ENCODE measurements around the gene ARFGEF3. TPM values are rescaled to one million over a fixed set of nuclear protein-coding genes. Genes with fewer than 3 reads are reported as not detected.

The ARFGEF3 gene
- total RNA-seq, 8 experiments from 2014 or later: 1.3 to 21.2 (median 14.7) TPM

- WGBS, 10 experiments: 50 to 100% (median 95%) methylated on average over 2 to 7 of the region's 8 CpGs; no CpG with 5 or more reads in 4 of the 10 experiments
- H3K4me3 ChIP-seq: no peak overlapping the region
- H3K4me1 ChIP-seq (replicated peaks in 1 of 2): no peaks in the 10 kb centered on the region
- in situ Hi-C loops (cut with MboI; ENCODE audit: low pct_unique_long_range_greater_than_20kb in 2 of 9, low sequenced_read_pairs in 9 of 9, unreplicated experiment in 9 of 9): no loop called here
- ATAC-seq (replicated peaks in 6 of 8): no peak
- H3K27ac ChIP-seq: no peak overlapping the region
These were observed 32.5 kb upstream of the ARFGEF3 start for GRCh38 chr6:138129190-138129589.

DNA sequence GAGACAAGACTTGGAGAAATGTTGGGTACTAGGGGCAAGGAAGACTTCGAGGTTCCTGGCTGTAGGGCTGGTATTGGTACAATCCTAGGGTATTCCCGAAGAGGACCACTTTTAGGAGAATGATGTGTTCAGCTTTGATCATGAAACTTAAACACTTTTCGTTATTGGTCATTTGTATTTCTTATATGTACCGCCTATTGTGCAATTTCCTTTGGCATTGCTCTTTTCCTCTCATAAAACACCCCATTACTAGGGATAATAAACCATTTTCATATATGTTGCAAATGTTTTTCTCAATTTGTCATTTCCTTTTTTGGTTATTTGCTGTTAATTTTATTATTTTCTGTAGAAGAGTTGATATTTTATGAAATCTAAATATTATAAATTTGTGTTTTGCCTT lies 18.9 kb upstream of the ARFGEF3 start:
- in situ Hi-C loops (cut with MboI; ENCODE audit: low pct_unique_long_range_greater_than_20kb in 2 of 9, low sequenced_read_pairs in 9 of 9, unreplicated experiment in 9 of 9): no loop called here
- 41 to 96% (median 67%) methylated on average over 1 to 4 of the region's 4 CpGs; no CpG with 5 or more reads in 1 of the 10 experiments for WGBS, 10 experiments
- no peak for ATAC-seq (replicated peaks in 6 of 8)
- Histone ChIP-seq H3K4me1 (replicated peaks in 1 of 2) (no peaks in the 10 kb centered on the region), H3K27ac (no peak overlapping the region), H3K4me3 (no peak overlapping the region)

- no peak for ATAC-seq (replicated peaks in 6 of 8)
- H3K27ac ChIP-seq: no peak overlapping the region
- H3K4me3 ChIP-seq: no peak overlapping the region
- no peaks in the 10 kb centered on the region for H3K4me1 ChIP-seq (replicated peaks in 1 of 2)
- in situ Hi-C loops (cut with MboI; ENCODE audit: low pct_unique_long_range_greater_than_20kb in 2 of 9, low sequenced_read_pairs in 9 of 9, unreplicated experiment in 9 of 9): no loop called here
- WGBS, 10 experiments: 24 to 97% (median 85%) methylated on average over 2 to 3 of the region's 3 CpGs; no CpG with 5 or more reads in 2 of the 10 experiments
These were observed 16.3 kb upstream of the ARFGEF3 start for GRCh38 chr6:138145402-138145801.

GRCh38 chr6:138146544-138146943 lies 15.2 kb upstream of the ARFGEF3 start:
- ATAC-seq (replicated peaks in 6 of 8): no peak
- Histone ChIP-seq H3K27ac (no peak overlapping the region), H3K4me3 (no peak overlapping the region), H3K4me1 (replicated peaks in 1 of 2) (no peaks in the 10 kb centered on the region)
- in situ Hi-C loops (cut with MboI; ENCODE audit: low pct_unique_long_range_greater_than_20kb in 2 of 9, low sequenced_read_pairs in 9 of 9, unreplicated experiment in 9 of 9): no loop called here
- whole genome bisulfite sequencing, 10 experiments: 51 to 97% (median 76%) methylated on average over 1 to 5 of the region's 5 CpGs; no CpG with 5 or more reads in 2 of the 10 experiments

- in situ Hi-C loops (cut with MboI; ENCODE audit: low pct_unique_long_range_greater_than_20kb in 2 of 9, low sequenced_read_pairs in 9 of 9, unreplicated experiment in 9 of 9): no loop called here
- WGBS, 10 experiments: 29 to 100% (median 57%) methylated on average over 1 of the region's 1 CpG; no CpG with 5 or more reads in 3 of the 10 experiments
- Histone ChIP-seq H3K4me1 (replicated peaks in 1 of 2) (peaks cover under 1 to 4% of the 10 kb centered on the region in 2 donors), H3K4me3 (no peak overlapping the region), H3K27ac (no peak overlapping the region)
- ATAC-seq (replicated peaks in 6 of 8): no peak
These were observed 6.3 kb upstream of the ARFGEF3 start for GRCh38 chr6:138155443-138155842.

- Histone ChIP-seq H3K4me3 (no peak overlapping the region), H3K27ac (no peak overlapping the region), H3K4me1 (replicated peaks in 1 of 2) (peaks cover 9 to 11% of the 10 kb centered on the region in 2 donors)
- in situ Hi-C loops (cut with MboI; ENCODE audit: low pct_unique_long_range_greater_than_20kb in 2 of 9, low sequenced_read_pairs in 9 of 9, unreplicated experiment in 9 of 9): no loop called here
- 3 to 72% (median 50%) methylated on average over 2 to 4 of the region's 4 CpGs for WGBS, 10 experiments
- ATAC-seq (replicated peaks in 6 of 8): peak in 2 of 8 experiments; percentile 23 to 44
These were observed 3.6 kb upstream of the ARFGEF3 start for GRCh38 chr6:138157986-138158638.

- H3K4me3 ChIP-seq: no peak overlapping the region
- in situ Hi-C loops (cut with MboI; ENCODE audit: low pct_unique_long_range_greater_than_20kb in 2 of 9, low sequenced_read_pairs in 9 of 9, unreplicated experiment in 9 of 9): no loop called here
- no peak overlapping the region for H3K27ac ChIP-seq
- ATAC-seq (replicated peaks in 6 of 8): no peak
- WGBS, 10 experiments: 20 to 100% (median 89%) methylated on average over 1 to 2 of the region's 2 CpGs; no CpG with 5 or more reads in 4 of the 10 experiments
- peaks cover 13% of the 10 kb centered on the region in 2 donors for H3K4me1 ChIP-seq (replicated peaks in 1 of 2)
These were observed 2.5 kb upstream of the ARFGEF3 start for GRCh38 chr6:138159246-138159645.

DNA sequence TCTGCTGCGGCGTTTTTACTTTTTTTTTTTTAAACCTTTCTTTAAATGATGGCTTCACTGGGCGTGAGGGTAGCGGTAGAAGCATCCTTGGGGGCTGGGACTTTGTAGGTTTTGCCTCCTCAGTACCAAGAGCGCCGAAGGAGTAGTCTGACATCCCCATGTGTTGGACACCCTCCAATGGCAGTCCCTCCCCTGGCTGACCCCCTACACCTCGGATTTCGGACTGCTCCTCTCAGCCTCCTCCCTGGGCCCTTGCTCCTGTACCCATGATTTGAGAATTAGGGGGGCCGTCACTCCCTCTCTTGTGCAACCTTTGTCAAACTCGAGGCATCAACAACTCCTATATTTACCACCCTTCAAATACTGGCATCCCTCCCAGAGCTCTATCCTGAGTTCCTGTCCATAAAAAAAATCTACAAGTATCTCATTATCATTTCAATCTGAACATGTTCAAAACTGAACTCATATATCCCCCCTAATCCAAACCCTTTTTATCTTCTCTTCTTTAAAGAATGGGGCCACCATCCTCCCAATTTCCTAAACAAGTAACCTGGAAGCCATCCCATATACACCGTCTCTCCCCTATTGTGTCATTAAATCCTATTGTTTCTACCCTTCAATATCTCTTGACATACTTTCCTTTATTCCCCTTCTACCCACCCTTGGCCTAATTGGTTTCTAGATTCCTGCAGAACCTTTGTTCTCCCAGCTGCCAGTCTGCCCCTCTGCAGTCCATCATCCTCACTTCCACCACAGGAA lies 1.2 kb upstream of the ARFGEF3 start:
- 61 to 92% (median 83%) methylated on average over 2 to 11 of the region's 11 CpGs for WGBS, 10 experiments

GRCh38 chr6:138161088-138161337 lies 726 bp upstream of the ARFGEF3 start:
- in situ Hi-C loops (cut with MboI; ENCODE audit: low pct_unique_long_range_greater_than_20kb in 2 of 9, low sequenced_read_pairs in 9 of 9, unreplicated experiment in 9 of 9): no loop called here
- no peak for ATAC-seq (replicated peaks in 6 of 8)
- Histone ChIP-seq H3K4me3 (peak overlapping the region; percentile 64 to 85 (median 79)), H3K4me1 (replicated peaks in 1 of 2) (peaks cover 14 to 15% of the 10 kb centered on the region in 2 donors), H3K27ac (peak overlapping the region; percentile 88 to 91)
- 0 to 70% (median 12%) methylated on average over 1 to 3 of the region's 8 CpGs; no CpG with 5 or more reads in 4 of the 10 experiments for WGBS, 10 experiments

More for the DNA sequence above, 1.2 kb upstream of the ARFGEF3 start:
- peak overlapping the region; percentile 88 to 91 for H3K27ac ChIP-seq
- peaks cover 14 to 15% of the 10 kb centered on the region in 2 donors for H3K4me1 ChIP-seq (replicated peaks in 1 of 2)
- ATAC-seq (replicated peaks in 6 of 8): no peak
- H3K4me3 ChIP-seq: peak overlapping the region; percentile 64 to 85 (median 79)
- in situ Hi-C loops (cut with MboI; ENCODE audit: low pct_unique_long_range_greater_than_20kb in 2 of 9, low sequenced_read_pairs in 9 of 9, unreplicated experiment in 9 of 9): no loop called here

DNA sequence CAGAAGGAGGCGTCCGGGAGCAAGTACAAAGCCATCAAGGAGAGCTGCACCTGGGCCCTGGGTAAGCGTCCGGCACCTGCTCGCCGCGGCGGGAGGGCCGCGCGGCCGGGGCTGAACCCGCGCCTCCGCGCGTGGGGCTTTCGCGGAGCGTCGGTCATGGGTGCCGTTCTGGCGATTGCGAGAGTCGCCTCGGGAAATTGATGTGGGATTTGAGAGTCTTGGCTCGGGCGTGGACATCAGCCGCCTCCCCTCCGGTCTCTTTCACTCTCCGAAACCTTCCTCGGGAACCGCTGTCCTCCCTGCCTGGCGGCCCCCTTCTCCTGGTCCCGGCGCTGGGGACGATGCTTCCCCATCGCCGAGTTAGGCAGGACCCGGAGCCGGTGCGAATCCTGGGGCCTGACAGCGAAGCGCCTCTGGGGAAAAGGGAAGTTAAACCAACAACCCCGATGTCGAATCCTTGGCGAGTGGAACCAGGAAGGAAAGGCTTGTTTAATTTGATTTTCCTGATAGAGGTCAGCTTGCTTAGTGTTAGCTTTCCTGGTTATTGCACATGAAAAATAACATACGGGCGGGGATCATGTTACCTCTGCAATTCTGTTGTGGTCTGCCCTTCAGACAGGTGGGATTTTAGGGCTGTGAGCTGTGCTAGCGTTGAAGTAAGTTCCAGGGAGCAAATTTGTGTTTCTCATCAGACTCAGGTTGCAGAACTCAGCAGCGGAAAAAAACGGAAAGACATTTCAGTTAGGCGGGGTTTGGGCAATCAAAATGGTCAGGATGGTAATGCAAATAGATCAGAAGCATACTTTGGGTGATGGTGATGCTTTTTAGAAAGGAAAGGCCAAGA lies 594 bp downstream of the ARFGEF3 start:
- in situ Hi-C loops (cut with MboI; ENCODE audit: low pct_unique_long_range_greater_than_20kb in 2 of 9, low sequenced_read_pairs in 9 of 9, unreplicated experiment in 9 of 9): no loop called here
- WGBS, 10 experiments: 0 to 40% (median 2%) methylated on average over 1 to 25 of the region's 53 CpGs; no CpG with 5 or more reads in 1 of the 10 experiments
- peak; percentile 40 to 59 (median 48) for ATAC-seq (replicated peaks in 6 of 8)

GRCh38 chr6:138162955-138163575 lies 1.3 kb downstream of the ARFGEF3 start:
- in situ Hi-C loops (cut with MboI; ENCODE audit: low pct_unique_long_range_greater_than_20kb in 2 of 9, low sequenced_read_pairs in 9 of 9, unreplicated experiment in 9 of 9): no loop called here
- no peak for ATAC-seq (replicated peaks in 6 of 8)
- peaks cover 14 to 15% of the 10 kb centered on the region in 2 donors for H3K4me1 ChIP-seq (replicated peaks in 1 of 2)
- peak overlapping the region; percentile 64 to 85 (median 79) for H3K4me3 ChIP-seq
- peak overlapping the region in 1 of 2 donors; percentile 91 for H3K27ac ChIP-seq
- 16 to 59% (median 27%) methylated on average over 1 to 5 of the region's 5 CpGs; no CpG with 5 or more reads in 1 of the 10 experiments for WGBS, 10 experiments

More for the DNA sequence above, 594 bp downstream of the ARFGEF3 start:
- Histone ChIP-seq H3K4me3 (peak overlapping the region; percentile 64 to 85 (median 79)), H3K27ac (peak overlapping the region; percentile 88 to 91), H3K4me1 (replicated peaks in 1 of 2) (peaks cover 14 to 15% of the 10 kb centered on the region in 2 donors)

GRCh38 chr6:138175596-138175995 lies 13.9 kb downstream of the ARFGEF3 start:
- H3K27ac ChIP-seq: no peak overlapping the region
- H3K4me1 ChIP-seq (replicated peaks in 1 of 2): no peaks in the 10 kb centered on the region
- in situ Hi-C loops (cut with MboI; ENCODE audit: low pct_unique_long_range_greater_than_20kb in 2 of 9, low sequenced_read_pairs in 9 of 9, unreplicated experiment in 9 of 9): no loop called here
- no peak for ATAC-seq (replicated peaks in 6 of 8)
- 20 to 100% (median 83%) methylated on average over 1 to 2 of the region's 2 CpGs; no CpG with 5 or more reads in 1 of the 10 experiments for WGBS, 10 experiments
- H3K4me3 ChIP-seq: no peak overlapping the region

All from motor neuron (in vitro differentiated cells).